Neutrophil (primary cell): ENCODE results near the gene YWHAG.
"Not testable (repeated sequence)": the region's sequence is repeated elsewhere in the genome, so short reads cannot be mapped to it uniquely, and the experiment has no call there.

Source experiments
- H3K27ac ChIP-seq: fragments of 200-600 bp; sonication (generic); 2 replicates; pipeline ENCODE4 v1.5.1; 2016; ENCODE audit warnings: mild to moderate bottlenecking, moderate library complexity
- H3K27me3 ChIP-seq: fragments of 200-600 bp; sonication (generic); 2 replicates; pipeline ENCODE4 v1.6.0; 2016; ENCODE audit warnings: mild to moderate bottlenecking
- H3K36me3 ChIP-seq: fragments of 200-600 bp; sonication (generic); 2 replicates; pipeline ENCODE4 v1.5.1; 2017
- H3K4me1 ChIP-seq, 2 experiments: fragments of 200-600 bp in 1 of 2; sonication (generic) in 1 of 2; 1 replicate in 1 of 2; 2 replicates in 1 of 2; pipeline versions ENCODE4 v1.5.1 to v1.6.1; 2013 to 2016; ENCODE audit warnings: low read depth in 1 of 2, low read length in 1 of 2, mild to moderate bottlenecking in 1 of 2, moderate library complexity in 1 of 2; ENCODE audit not compliant: control insufficient read depth in 1 of 2, insufficient read depth in 1 of 2
- H3K4me3 ChIP-seq, 2 experiments: fragments of 200-600 bp in 1 of 2; sonication (generic) in 1 of 2; 1 replicate in 1 of 2; 2 replicates in 1 of 2; pipeline ENCODE4 v1.5.1; 2013 to 2016; ENCODE audit warnings: low read depth in 1 of 2, low read length in 1 of 2, mild to moderate bottlenecking in 1 of 2, moderate library complexity in 1 of 2
- H3K9me3 ChIP-seq: fragments of 200-600 bp; sonication (generic); 2 replicates; pipeline ENCODE4 v1.5.1; 2016
- CTCF ChIP-seq: fragments of 200-600 bp; sonication (generic); IDR thresholded peaks from 2 replicates; pipeline ENCODE4 v1.5.1; 2016; ENCODE audit warnings: antibody characterized with exemption

YWHAG gene

DNA sequence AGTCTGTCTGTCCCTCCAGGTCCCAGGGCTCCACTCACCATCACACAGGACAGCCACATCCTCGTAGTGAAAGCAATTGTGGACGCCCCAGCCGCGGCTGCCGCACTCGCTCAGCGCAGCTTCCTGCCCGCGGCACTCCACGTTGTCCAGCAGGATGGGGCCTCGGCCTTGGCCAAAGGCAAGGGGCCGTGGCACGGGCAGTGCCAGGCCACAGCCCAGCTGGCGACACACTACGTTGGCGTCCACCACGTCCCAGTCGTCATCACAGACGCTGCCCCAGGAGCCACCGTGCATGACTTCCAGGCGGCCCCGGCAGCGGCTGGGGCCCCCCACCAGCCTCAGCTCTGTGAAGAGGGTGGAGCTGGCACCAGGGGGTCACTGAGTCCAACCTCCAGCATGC, 41.5 kb upstream of the YWHAG start:
- no peak for TF ChIP-seq CTCF
- H3K36me3 ChIP-seq, result no peaks in the 10 kb centered on the region
- no peak overlapping the region for H3K27ac ChIP-seq
- peaks cover 29% of the 10 kb centered on the region in 2 experiments for H3K4me1 ChIP-seq
- no peaks in the 10 kb centered on the region for H3K9me3 ChIP-seq
- H3K4me3 ChIP-seq, result no peak overlapping the region
- H3K27me3 ChIP-seq, result peaks cover 4% of the 10 kb centered on the region

DNA sequence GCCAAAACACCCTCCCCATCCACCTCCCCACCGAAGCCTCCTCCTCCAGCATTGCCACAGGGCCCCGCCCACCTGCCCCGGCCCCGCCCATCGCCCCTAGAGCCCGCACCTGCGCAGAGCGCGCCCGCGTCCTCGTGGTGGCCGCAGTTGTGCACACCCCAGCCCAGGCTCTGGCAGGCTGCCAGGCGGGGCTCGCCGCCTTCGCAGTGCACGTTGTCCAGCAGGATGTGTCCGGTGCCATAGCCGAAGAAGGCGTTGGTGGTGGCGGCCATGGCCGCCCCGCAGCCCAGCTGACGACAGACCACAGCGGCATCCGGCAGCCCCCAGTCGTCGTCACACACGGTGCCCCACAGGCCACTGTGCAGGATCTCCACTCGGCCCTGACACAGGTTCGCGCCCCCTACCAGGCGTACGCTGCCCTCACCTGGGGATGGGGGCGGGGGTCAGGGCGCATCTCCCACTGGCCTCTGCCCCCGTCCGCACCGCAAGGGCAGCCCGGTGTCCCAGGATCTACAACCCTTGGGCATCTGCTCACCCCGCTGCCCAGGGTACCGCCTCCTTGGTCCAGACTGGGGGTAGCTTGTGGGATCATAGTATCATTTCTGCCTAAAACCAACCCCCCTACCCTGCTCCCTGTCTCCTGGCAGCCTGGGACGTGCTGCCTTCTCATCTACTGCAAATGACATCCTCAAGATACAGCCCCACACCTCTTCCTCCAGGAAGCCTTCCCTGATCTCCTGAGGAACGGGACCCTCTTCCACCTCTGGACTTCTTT, 38.8 kb upstream of the YWHAG start:
- peaks cover 4% of the 10 kb centered on the region for H3K27me3 ChIP-seq
- H3K4me3 ChIP-seq, result peak overlapping the region; percentile 63 to 73
- TF ChIP-seq CTCF, result no peak
- no peak overlapping the region for H3K27ac ChIP-seq
- no peaks in the 10 kb centered on the region for H3K9me3 ChIP-seq
- no peaks in the 10 kb centered on the region for H3K36me3 ChIP-seq
- H3K4me1 ChIP-seq, result peaks cover 28 to 33% of the 10 kb centered on the region in 2 experiments

DNA sequence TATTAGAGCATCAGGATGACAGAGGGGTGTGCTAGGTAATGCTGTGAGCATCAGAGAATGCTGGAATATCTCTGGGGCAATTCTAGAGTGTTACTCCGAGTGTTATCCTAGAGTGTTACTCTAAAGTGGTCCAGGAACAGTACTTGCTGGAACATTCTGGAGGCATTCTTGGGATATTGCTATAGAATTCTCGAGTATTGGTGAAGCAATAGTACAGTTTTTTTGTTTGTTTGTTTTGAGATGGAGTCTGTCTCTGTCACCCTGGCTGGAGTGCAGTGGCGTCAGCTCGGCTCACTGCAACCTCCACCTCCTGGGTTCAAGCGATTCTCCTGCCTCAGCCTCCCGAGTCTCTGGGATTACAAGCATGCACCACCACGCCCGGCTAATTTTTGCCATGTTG, 38.1 kb upstream of the YWHAG start:
- H3K4me1 ChIP-seq, result peaks cover 30 to 36% of the 10 kb centered on the region in 2 experiments
- no peaks in the 10 kb centered on the region for H3K36me3 ChIP-seq
- H3K9me3 ChIP-seq, result no peaks in the 10 kb centered on the region
- H3K4me3 ChIP-seq, result peak overlapping the region; percentile 63 to 73
- H3K27me3 ChIP-seq, result peaks cover 4% of the 10 kb centered on the region
- no peak overlapping the region for H3K27ac ChIP-seq
- no peak for TF ChIP-seq CTCF

DNA sequence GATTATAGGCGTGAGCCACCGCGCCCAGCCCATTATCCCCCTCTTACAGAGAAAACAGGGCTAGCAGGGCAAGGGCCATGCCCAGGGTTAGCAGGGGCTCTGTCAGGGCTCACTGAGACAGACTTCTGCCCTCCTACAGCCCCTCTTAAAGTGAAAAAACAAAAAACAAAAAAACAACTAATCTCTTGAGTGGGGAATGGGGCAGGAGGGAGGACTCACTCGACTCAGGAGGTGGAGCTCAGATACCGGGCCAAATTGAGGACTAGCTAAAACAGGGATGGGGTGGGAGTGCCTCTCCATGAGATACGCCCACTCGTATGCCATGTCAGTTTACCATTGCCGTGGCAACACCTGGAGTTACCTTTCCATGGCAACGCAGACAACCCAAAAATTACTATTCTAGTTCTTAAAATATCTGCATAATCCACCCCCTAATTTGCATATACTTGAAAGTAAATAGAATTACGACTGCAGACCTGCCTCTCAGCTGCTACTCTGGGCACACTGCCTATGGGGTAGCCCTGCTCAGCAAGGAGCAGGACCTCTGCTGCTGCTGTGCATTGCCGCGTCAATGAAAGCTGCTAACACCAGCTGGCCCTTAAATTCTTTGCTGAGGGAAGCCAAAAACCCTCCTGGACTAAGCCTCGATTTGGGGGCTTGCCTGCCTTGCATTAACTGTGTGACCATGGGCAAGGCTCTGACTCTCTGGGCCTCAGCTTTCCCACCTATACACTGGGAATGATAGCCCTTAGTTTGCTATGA, 37.4 kb upstream of the YWHAG start:
- H3K9me3 ChIP-seq, result no peaks in the 10 kb centered on the region
- peaks cover 30 to 36% of the 10 kb centered on the region in 2 experiments for H3K4me1 ChIP-seq
- no peak overlapping the region for H3K27ac ChIP-seq
- H3K4me3 ChIP-seq, result no peak overlapping the region
- TF ChIP-seq CTCF, result no peak
- H3K36me3 ChIP-seq, result no peaks in the 10 kb centered on the region
- H3K27me3 ChIP-seq, result peaks cover 4% of the 10 kb centered on the region

GRCh38 chr7:76395605-76395964, 36.8 kb upstream of the YWHAG start:
- H3K4me3 ChIP-seq, H3K9me3 ChIP-seq, H3K36me3 ChIP-seq, H3K27me3 ChIP-seq, H3K27ac ChIP-seq: not testable (repeated sequence)
- H3K4me1 ChIP-seq, result peaks cover 30 to 36% of the 10 kb centered on the region in 2 experiments

GRCh38 chr7:76394957-76395356, 36.2 kb upstream of the YWHAG start:
- TF ChIP-seq CTCF, result no peak

More at GRCh38 chr7:76394957-76395356, 36.2 kb upstream of the YWHAG start:
- H3K4me3 ChIP-seq, result no peak overlapping the region
- H3K9me3 ChIP-seq, result no peaks in the 10 kb centered on the region
- H3K36me3 ChIP-seq, result no peaks in the 10 kb centered on the region
- H3K4me1 ChIP-seq, result peaks cover 30 to 36% of the 10 kb centered on the region in 2 experiments
- no peak overlapping the region for H3K27ac ChIP-seq
- peaks cover 4% of the 10 kb centered on the region for H3K27me3 ChIP-seq
